Esophagus squamous epithelium (tissue), 5 donors: ENCODE results near the gene MFAP4. TPM values are rescaled to one million over a fixed set of nuclear protein-coding genes. Genes with fewer than 3 reads are reported as not detected.

Experiments
- DNase-seq: peaks from one replicate; lab custom pipeline; 2025; lab: John Stamatoyannopoulos, UW
- H3K27ac ChIP-seq, 4 donors: fragments of 200-600 bp; sonication (generic); one replicate each; pipeline ENCODE4 v1.5.1; 2016 to 2019; ENCODE audit warnings: mild to moderate bottlenecking in 1 of 4
- H3K27me3 ChIP-seq, 4 donors: fragments of 200-600 bp; sonication (generic); 1 replicate in 3 of 4; 2 replicates in 1 of 4; pipeline versions ENCODE4 v1.5.1 to v1.6.0; 2017 to 2021; ENCODE audit warnings: antibody characterized with exemption in 1 of 4
- H3K36me3 ChIP-seq, 3 donors: fragments of 200-600 bp; sonication (generic); one replicate each; pipeline ENCODE4 v1.5.1; 2016 to 2019
- H3K4me1 ChIP-seq, 3 donors: fragments of 200-600 bp; sonication (generic); one replicate each; pipeline ENCODE4 v1.5.1; 2017 to 2019
- H3K4me3 ChIP-seq, 4 donors: fragments of 200-600 bp; sonication (generic); 1 replicate in 3 of 4; 2 replicates in 1 of 4; pipeline ENCODE4 v1.5.1; 2016 to 2019; ENCODE audit warnings: mild to moderate bottlenecking in 2 of 4, moderate library complexity in 1 of 4
- H3K9me3 ChIP-seq, 3 donors: fragments of 200-600 bp; sonication (generic); one replicate each; pipeline ENCODE4 v1.5.1; 2016 to 2019
- POLR2A ChIP-seq, 4 donors: fragments of 450-650 bp; IDR thresholded peaks; one replicate each; pipeline ENCODE4 v1.6.1; 2017; ENCODE audit warnings: antibody characterized with exemption in 4 of 4, mild to moderate bottlenecking in 4 of 4, moderate library complexity in 3 of 4
- WGBS, 2 donors: methylation state at CpG; one replicate each; pipeline ENCODE4 v1.1.5; 2018; 5-methylcytosine and 5-hydroxymethylcytosine counted together
- intact Hi-C: fragments of 100-400 bp; cut with DNase I; formaldehyde crosslinking; loops from one replicate; pipeline ENCODE4 v1.15.0; 2022
- total RNA-seq, 4 donors: library from RNA; depleted of rRNA; stranded (reverse); fragments of >200 nt; gene quantifications; one replicate each; pipeline ENCODE4 v1.1.0, GENCODE V29; 2016
- TF ChIP-seq, protein P1 (sequence below), 6 experiments: fragments of 450-650 bp in 4 of 6; fragments of 200-600 bp in 2 of 6; sonication (generic) in 2 of 6; IDR thresholded peaks; one replicate each; pipeline ENCODE4 v1.5.1; 2016 to 2019; ENCODE audit warnings: antibody characterized with exemption in 6 of 6, mild to moderate bottlenecking in 4 of 6, moderate library complexity in 4 of 6
- donor health status: DM: yes; HTN: yes; CAD: no.

The MFAP4 gene
- total RNA-seq, 4 donors from 2014 or later: 4.3 to 365 (median 21.6) TPM

DNA sequence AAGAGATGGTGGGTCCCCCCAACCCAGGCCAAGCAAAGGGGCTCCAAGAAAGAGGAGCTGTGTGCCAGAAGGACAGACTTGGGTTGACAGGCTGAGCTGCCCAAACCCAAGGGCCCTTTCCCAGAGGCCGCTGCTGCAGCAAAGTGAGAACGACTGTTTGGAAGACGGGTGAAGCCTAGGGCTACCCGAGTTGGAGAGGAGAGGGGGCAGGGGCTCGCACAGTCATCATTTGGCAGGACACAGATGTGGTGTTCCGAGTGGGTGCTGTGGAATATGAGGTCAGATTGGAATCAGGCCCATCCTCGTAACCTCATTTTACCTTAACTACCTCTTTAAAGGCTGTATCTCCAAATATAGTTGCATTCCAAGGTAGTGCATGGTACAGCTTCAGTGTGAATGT is 5.3 kb upstream of the MFAP4 start:
- intact Hi-C loops: no loop called here
- Histone ChIP-seq H3K27me3 (no peaks in the 10 kb centered on the region), H3K4me3 (no peak overlapping the region), H3K27ac (no peak overlapping the region), H3K4me1 (peaks cover 20 to 37% (median 29%) of the 10 kb centered on the region in 3 donors), H3K9me3 (no peaks in the 10 kb centered on the region), H3K36me3 (no peaks in the 10 kb centered on the region)
- WGBS, 2 donors: 76% methylated on average over 7 of the region's 7 CpGs
- no peak for DNase-seq
- no peak for TF ChIP-seq POLR2A (IDR thresholded peaks at IDR 0.05)
- TF ChIP-seq, protein P1, sequence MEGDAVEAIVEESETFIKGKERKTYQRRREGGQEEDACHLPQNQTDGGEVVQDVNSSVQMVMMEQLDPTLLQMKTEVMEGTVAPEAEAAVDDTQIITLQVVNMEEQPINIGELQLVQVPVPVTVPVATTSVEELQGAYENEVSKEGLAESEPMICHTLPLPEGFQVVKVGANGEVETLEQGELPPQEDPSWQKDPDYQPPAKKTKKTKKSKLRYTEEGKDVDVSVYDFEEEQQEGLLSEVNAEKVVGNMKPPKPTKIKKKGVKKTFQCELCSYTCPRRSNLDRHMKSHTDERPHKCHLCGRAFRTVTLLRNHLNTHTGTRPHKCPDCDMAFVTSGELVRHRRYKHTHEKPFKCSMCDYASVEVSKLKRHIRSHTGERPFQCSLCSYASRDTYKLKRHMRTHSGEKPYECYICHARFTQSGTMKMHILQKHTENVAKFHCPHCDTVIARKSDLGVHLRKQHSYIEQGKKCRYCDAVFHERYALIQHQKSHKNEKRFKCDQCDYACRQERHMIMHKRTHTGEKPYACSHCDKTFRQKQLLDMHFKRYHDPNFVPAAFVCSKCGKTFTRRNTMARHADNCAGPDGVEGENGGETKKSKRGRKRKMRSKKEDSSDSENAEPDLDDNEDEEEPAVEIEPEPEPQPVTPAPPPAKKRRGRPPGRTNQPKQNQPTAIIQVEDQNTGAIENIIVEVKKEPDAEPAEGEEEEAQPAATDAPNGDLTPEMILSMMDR (IDR thresholded peaks at IDR 0.05): no peak

DNA sequence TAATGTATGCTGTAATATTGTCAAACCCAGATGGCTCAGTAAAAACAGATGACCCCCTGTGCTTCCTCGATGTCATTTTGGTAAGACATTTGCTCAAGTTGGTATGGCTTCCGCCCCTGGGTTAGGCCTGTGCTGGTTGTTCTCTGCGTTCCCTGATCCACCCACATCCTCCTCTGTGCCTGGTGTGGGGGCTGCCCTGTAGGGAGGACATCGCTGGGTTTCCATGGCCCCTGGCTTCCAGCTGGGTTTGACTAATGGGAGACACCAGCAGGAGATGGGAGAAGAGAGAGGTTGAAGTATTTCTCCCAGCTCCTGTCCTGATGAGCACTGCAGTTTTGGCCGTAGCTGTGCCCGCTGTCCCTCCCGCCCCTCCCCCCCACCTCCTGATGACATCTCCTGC is 4.4 kb upstream of the MFAP4 start:
- DNase-seq: no peak
- Histone ChIP-seq H3K27ac (no peak overlapping the region), H3K36me3 (no peaks in the 10 kb centered on the region), H3K4me3 (no peak overlapping the region), H3K9me3 (no peaks in the 10 kb centered on the region), H3K27me3 (no peaks in the 10 kb centered on the region), H3K4me1 (peaks cover 29 to 43% (median 37%) of the 10 kb centered on the region in 3 donors)
- TF ChIP-seq, protein P1 (IDR thresholded peaks at IDR 0.05): no peak
- TF ChIP-seq POLR2A (IDR thresholded peaks at IDR 0.05): no peak
- intact Hi-C loops: no loop called here
- WGBS, 2 donors: 83 to 89% methylated on average over 4 to 6 of the region's 7 CpGs

DNA sequence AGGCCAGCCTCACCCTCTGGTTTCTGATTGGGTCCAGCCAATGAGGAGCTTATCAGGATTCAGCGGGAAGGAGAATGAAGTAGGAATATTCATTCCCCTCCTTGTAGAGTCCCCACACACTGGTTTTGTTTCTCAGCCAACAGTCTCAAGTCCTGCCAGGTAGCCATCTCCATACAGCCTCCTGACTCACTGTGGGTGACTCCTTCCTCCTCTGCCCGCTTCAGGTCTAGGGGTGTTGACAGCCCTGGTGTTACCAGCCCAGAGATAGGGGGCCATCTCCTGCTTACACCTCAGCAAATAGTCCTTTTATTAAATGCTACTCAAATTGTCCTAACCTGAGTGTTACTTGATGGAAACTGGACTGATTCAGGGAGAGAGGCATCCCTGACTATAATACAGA is 4.0 kb upstream of the MFAP4 start:
- no peaks in the 10 kb centered on the region for H3K9me3 ChIP-seq
- H3K4me3 ChIP-seq: no peak overlapping the region
- TF ChIP-seq POLR2A (IDR thresholded peaks at IDR 0.05): no peak
- TF ChIP-seq, protein P1 (IDR thresholded peaks at IDR 0.05): no peak
- 73 to 74% methylated on average over 2 of the region's 2 CpGs for WGBS, 2 donors
- peaks cover 34 to 48% (median 42%) of the 10 kb centered on the region in 3 donors for H3K4me1 ChIP-seq
- H3K36me3 ChIP-seq: no peaks in the 10 kb centered on the region
- peak overlapping the region in 2 of 4 donors; percentile 55 to 92 for H3K27ac ChIP-seq
- DNase-seq: no peak
- intact Hi-C loops: no loop called here
- no peaks in the 10 kb centered on the region for H3K27me3 ChIP-seq

DNA sequence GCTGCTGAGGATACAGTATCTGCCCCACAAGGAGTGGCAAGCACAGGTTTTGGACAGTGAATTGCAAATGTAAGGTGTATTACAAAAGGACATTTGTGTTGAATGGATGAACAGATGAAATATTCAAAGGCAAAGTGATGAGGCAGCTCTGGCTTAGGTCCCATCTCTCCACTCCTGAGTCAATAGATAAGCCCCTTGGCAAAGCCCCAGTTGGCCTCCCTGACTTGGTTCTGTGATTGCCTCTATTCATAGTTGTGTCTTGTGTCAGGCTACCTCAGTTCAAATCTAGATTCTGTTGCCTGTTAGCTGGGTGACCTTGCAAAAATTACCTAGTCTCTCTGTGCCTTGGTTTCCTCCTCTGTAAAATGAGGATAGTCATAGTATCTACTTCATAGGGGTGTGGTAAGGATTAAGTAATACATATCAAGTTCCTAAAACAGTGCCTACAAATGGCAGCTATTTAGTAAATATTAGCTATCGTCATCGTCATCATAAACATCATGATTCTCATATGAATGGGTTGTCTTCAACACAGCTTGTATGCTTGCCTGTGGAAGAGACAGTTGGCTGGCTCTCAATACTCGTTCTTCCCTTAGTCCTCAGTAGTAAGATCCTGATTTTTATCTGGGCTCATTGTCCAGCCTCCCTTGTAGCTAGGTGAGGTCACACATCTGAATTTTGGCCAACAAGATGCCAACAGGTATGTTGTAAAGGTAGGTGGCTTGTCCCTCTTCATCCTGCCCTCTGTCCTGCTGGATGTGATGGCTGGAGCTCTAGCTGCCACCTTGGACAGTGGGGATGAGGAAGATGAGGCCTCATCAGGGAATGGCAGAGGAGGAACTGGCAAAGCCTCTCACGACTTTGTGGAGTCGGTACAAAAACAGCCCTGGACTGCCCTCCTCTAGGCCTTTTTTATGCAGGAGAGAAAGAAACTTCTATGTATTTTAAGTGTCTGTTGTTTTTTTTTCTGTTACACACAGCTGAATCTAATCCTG is 2.1 kb upstream of the MFAP4 start:
- Histone ChIP-seq H3K27ac (peak overlapping the region; percentile 3 to 97 (median 93)), H3K27me3 (no peaks in the 10 kb centered on the region), H3K9me3 (no peaks in the 10 kb centered on the region), H3K4me1 (peaks cover 52 to 66% (median 61%) of the 10 kb centered on the region in 3 donors), H3K36me3 (peaks cover 0 to 5% (median 2%) of the 10 kb centered on the region in 3 donors), H3K4me3 (no peak overlapping the region)
- no peak for DNase-seq
- intact Hi-C loops: no loop called here
- TF ChIP-seq, protein P1 (IDR thresholded peaks at IDR 0.05): no peak
- no peak for TF ChIP-seq POLR2A (IDR thresholded peaks at IDR 0.05)
- 60 to 64% methylated on average over 5 of the region's 5 CpGs for WGBS, 2 donors

DNA sequence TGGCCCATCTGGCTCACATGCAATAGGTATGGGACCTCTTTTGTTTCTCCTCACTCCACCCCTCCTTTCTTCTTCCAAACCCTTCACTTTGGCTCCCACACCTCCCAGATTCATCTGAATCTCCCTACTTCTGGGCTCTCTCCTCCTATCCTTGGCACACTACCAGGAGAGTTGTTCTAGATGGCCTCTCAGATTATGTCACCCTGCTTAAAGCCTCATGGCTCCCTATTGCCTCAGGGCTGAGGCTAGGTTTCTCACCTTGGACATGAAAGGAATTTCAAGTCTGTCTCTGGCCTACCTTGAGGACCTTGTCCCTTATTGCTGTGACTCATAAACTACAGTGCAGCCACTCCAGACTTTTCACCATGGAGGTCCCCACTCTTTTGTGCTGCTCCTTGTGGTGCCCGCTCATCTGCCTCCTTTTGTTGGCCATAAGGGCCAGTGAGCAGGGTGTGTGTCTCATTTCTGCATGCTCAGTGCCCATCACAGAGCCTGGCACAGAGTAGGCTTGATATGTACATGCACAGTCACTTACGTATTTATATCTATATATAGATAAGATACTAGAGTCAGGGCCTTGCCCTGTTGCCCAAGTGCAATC is 1.0 kb upstream of the MFAP4 start:
- DNase-seq: no peak
- Histone ChIP-seq H3K4me1 (peaks cover 61 to 77% (median 70%) of the 10 kb centered on the region in 3 donors), H3K36me3 (peaks cover 9 to 16% (median 12%) of the 10 kb centered on the region in 3 donors)

More for the DNA sequence above, 1.0 kb upstream of the MFAP4 start:
- intact Hi-C loops: no loop called here
- no peaks in the 10 kb centered on the region for H3K27me3 ChIP-seq
- H3K9me3 ChIP-seq: no peaks in the 10 kb centered on the region
- WGBS, 2 donors: 96% methylated on average over 2 of the region's 2 CpGs
- TF ChIP-seq, protein P1 (IDR thresholded peaks at IDR 0.05): no peak
- no peak for TF ChIP-seq POLR2A (IDR thresholded peaks at IDR 0.05)
- H3K4me3 ChIP-seq: no peak overlapping the region
- peak overlapping the region; percentile 82 to 97 (median 93) for H3K27ac ChIP-seq
